ENCODE data around the gene CENPN. TPM values are rescaled to one million over a fixed set of nuclear protein-coding genes. Genes with fewer than 3 reads are reported as not detected.
A peak's percentile ranks its signal among the peaks of the same experiment; 100 is the strongest.

Gene CENPN
- total and polyA plus RNA-seq, 2 of the 13 experiments (the other 11 are each of a cell fraction or from before 2014, with no cell fraction given) = 29.7 to 129 TPM

- Histone ChIP-seq H3K4me2 (ENCODE audit: low read depth, low read length) (peak overlapping the region; percentile 74), H3K9ac (ENCODE audit: insufficient read depth, low read depth, low read length) (peak overlapping the region; percentile 59), H2AFZ (ENCODE audit: low read length) (no peak overlapping the region), H3K4me1 (ENCODE audit: insufficient read depth, low read length) (peaks cover 81% of the 10 kb centered on the region), H3K36me3 (replicated peaks in 1 of 2; ENCODE audit: control insufficient read depth in 1 of 2, insufficient read depth in 2 of 2, low read length in 2 of 2) (no peaks in the 10 kb centered on the region), H3K79me2 (ENCODE audit: insufficient read depth, low read length) (peaks cover 98% of the 10 kb centered on the region), H3K27ac (ENCODE audit: extremely low read length, insufficient read depth, low read length) (peak overlapping the region; percentile 72), H4K20me1 (ENCODE audit: insufficient read depth, low read length) (peaks cover 3% of the 10 kb centered on the region; the same call in 1 of the 2 replicates), H3K4me3 (replicated peaks in 1 of 3; ENCODE audit: insufficient read depth in 1 of 3, low read depth in 2 of 3, low read length in 3 of 3) (peak overlapping the region in 2 of 3 experiments; percentile 27 to 52; a peak in 3 of 6 replicates), H3K9me3 (ENCODE audit: low read length) (no peaks in the 10 kb centered on the region; the same call in 1 of the 2 replicates), H3K27me3 (ENCODE audit: control insufficient read depth in 1 of 2, insufficient read depth in 2 of 2, low read length in 2 of 2) (no peaks in the 10 kb centered on the region)
- WGBS (ENCODE audit: low lambda C conversion rate) = 96% methylated on average over 7 of the region's 7 CpGs
- in situ Hi-C loops (cut with HindIII; ENCODE audit: extremely low pct_ligation_motif_present, low pct_unique_long_range_greater_than_20kb) = no loop called here
- ChIA-PET CTCF (ENCODE audit: low intra/inter-chr PET ratio, low total read pairs) (no interaction called here), POLR2A (interaction anchor here (1.3 to 1.6 kb wide), 2 partner anchors 9 to 79 kb away, joined by 3 to 19 read pairs; partner anchors contain the start of genes C16orf46, CENPN and CMC2)
- intact Hi-C loops (cut with micrococcal nuclease; ENCODE audit: unreplicated experiment) = no loop called here
- TSS peak; percentile 91 for BruUV-seq (replicated peaks)
- TF ChIP-seq ZNF362 (CRISPR knock-in tag; IDR thresholded peaks at IDR 0.05; ENCODE audit: borderline replicate concordance) = peak; percentile 56; the same call in 1 of the 2 replicates
- TF ChIP-seq ZNF580 (CRISPR knock-in tag; IDR thresholded peaks at IDR 0.05; ENCODE audit: borderline replicate concordance, low read depth) = no peak
- TF ChIP-seq ZKSCAN8 (CRISPR knock-in tag; IDR thresholded peaks at IDR 0.05; ENCODE audit: borderline replicate concordance) = no peak
- no peak for TF ChIP-seq NCOA1 (CRISPR knock-in tag; IDR thresholded peaks at IDR 0.05)
- TF ChIP-seq HNF1B (CRISPR knock-in tag; IDR thresholded peaks at IDR 0.05) = no peak
- TF ChIP-seq ZNF121 (CRISPR knock-in tag; IDR thresholded peaks at IDR 0.05) = peak; percentile 99
- TF ChIP-seq FOXM1 (CRISPR knock-in tag; IDR thresholded peaks at IDR 0.05) = no peak
- peak; percentile 65 for TF ChIP-seq ZMYM3 (CRISPR knock-in tag; IDR thresholded peaks at IDR 0.05)
- no peak for TF ChIP-seq ZBTB33 (CRISPR knock-in tag; IDR thresholded peaks at IDR 0.05)
- no peak for TF ChIP-seq SIX1 (CRISPR knock-in tag; IDR thresholded peaks at IDR 0.05; ENCODE audit: borderline replicate concordance)
- no peak for TF ChIP-seq ZNF431 (CRISPR knock-in tag; IDR thresholded peaks at IDR 0.05; ENCODE audit: borderline replicate concordance, low read depth)
- no peak for TF ChIP-seq ZNF691 (CRISPR knock-in tag; IDR thresholded peaks at IDR 0.05; ENCODE audit: borderline replicate concordance, low read depth)
- TF ChIP-seq SP140L (CRISPR knock-in tag; IDR thresholded peaks at IDR 0.05; ENCODE audit: borderline replicate concordance) = no peak
- TF ChIP-seq ZNF768 (CRISPR knock-in tag; IDR thresholded peaks at IDR 0.05) = no peak
- no peak for TF ChIP-seq IRF2 (CRISPR knock-in tag; IDR thresholded peaks at IDR 0.05)
- ATAC-seq (no peak), FAIRE-seq (no peak), DNase-seq (ENCODE audit: low spot score) (no peak)
These were observed 8.9 kb upstream of the CENPN start for GRCh38 chr16:80997964-80998620.

Data from HepG2 (cell line).